GM18502 (cell line): ENCODE results near the gene TSPAN31.
A peak's percentile ranks its signal among the peaks of the same experiment; 100 is the strongest.

ENCODE experiments used
- ATAC-seq: cut with Tn5 transposase; IDR thresholded peaks from one replicate; pipeline ENCODE4 v1.9.1; 2021; ENCODE audit warnings: mild to moderate bottlenecking; ENCODE audit not compliant: unreplicated experiment, poor library complexity

The TSPAN31 gene

GRCh38 chr12:57781244-57781643 lies 36.4 kb downstream of the TSPAN31 start:
- no peak for ATAC-seq

DNA sequence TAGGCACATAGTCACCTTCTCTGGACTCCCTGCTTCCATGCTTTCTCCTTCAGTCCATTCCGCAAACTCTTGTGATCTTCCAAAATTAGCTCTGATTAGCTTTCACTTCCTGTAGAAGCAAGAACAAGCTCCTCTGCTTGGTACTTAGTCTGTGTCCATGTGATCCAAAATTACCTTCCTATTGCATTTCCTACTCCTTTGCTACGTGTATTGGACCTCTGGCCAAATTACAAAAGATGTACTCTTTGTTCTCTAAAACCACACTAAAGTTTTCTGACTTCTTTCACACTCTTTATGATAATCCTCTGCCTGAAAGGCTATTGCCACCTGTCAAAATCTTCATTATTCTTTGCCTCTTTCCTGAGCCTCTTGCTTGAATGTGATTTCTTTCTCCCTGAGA lies 37.0 kb downstream of the TSPAN31 start:
- ATAC-seq = no peak

- peak; percentile 9 for ATAC-seq
These were observed 37.4 kb downstream of the TSPAN31 start for GRCh38 chr12:57782243-57782607.

DNA sequence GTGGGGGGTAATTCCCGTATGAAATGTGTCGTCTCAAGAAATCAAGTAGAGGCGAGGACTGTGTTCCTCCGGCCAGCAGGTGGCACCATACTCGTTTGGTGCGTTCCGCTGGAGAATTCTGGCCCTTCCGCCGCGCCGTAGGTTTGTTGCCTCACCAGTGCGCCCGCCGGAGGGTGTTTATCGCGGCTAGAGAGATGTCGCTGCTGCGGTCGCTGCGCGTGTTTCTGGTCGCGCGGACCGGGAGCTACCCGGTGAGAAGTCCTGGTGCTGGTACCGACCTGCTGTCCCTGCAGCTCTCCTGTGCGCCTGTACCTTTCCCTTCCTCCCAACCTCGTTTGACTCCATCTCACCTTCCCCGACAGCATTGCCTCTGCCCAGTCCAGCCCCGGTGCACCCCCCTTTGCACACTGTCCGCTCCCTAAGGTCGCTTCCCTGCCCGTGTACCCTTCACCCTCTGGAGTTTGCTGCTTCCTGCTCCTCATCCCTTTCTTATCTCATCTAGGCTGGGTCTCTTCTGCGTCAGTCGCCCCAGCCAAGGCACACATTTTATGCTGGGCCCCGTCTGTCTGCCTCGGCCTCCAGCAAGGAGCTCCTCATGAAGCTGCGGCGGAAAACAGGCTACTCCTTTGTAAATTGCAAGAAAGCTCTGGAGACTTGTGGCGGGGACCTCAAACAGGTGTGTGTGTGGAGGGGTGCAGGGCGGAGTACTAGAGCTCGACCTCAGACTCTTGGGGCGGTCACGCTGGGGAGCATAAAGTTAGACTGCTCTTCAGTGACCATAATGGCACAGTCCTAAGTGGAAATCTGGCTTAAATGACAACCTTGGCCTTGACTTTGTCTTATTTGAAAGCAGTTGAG lies 38.0 kb downstream of the TSPAN31 start, which contains the start of gene TSFM:
Gene TSFM, plus strand, starts transcription at position 180 of the 858 bp plus-strand sequence. Its CDS starts 15 bp downstream, at position 195.
- ATAC-seq = peak; percentile 84

DNA sequence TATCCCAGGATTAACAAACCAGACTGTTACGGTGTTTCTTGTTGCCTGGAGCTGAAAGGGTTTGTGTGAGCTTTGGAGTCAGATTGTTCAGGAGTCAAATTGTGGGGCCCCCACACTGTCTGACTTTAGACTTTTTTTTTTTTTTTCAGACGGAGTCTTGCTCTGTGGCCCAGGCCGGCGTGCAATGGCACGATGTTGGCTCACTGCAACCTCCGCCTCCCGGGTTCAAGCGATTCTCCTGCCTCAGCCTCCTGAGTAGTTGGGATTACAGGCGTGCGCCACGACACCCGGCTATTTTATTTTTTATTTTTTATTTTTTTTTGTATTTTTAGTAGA lies 38.6 kb downstream of the TSPAN31 start:
- no peak for ATAC-seq

DNA sequence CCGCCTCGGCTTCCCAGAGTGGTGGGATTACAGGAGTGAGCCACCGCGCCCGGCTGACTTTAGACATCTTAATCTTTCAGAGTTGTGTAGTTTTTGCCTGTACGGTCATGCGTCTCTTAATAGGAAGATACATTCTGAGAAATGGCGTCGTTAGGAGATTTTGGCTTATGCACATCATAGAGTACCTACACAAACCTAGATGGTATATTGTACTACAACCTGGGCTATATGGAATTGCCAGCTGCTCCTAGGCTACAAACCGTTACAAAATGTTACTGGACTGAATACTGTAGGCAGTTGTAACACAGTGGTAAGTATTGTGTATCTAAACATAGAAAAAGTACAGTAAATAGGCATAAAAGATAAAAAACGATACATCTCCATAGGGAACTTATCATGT lies 39.0 kb downstream of the TSPAN31 start:
- ATAC-seq = no peak

GRCh38 chr12:57793920-57794319 lies 49.1 kb downstream of the TSPAN31 start:
- ATAC-seq = no peak

DNA sequence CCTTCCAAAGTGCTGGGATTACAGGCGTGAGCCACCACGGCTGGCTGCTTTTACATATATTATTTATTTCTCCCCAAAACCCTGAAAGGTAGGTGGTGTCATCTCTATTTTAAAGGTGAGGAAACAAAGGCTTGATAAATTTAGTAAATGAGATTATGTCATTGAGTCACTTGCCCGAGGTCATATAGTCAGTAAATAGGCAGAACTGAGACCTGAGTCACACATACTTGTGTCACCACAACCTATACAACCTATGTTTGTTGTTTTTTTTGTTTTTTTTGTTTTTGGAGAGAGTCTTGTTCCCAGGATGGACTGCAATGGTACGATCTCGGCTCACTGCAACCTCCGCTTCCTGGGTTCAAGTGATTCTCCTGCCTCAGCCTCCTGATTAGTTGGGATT lies 50.5 kb downstream of the TSPAN31 start:
- ATAC-seq = no peak

DNA sequence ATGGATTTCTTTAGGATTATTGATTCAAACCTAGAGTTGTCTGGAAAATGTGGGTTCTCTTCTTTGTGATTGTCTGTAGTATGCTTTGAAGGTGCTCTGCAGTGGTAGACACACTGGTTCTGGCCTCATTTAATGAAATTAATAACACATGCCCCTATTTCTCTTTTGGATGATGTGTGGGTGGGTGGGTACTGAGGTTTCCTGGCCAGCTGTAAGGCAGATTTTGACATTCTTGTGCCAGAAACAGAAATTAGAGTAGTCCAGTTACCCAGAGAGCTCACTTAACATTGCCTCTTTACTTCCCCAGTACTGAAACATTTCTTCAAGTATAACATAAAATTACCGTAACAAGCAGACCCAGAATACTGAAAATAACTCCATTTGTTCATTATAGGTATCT lies 52.2 kb downstream of the TSPAN31 start:
- ATAC-seq = no peak

DNA sequence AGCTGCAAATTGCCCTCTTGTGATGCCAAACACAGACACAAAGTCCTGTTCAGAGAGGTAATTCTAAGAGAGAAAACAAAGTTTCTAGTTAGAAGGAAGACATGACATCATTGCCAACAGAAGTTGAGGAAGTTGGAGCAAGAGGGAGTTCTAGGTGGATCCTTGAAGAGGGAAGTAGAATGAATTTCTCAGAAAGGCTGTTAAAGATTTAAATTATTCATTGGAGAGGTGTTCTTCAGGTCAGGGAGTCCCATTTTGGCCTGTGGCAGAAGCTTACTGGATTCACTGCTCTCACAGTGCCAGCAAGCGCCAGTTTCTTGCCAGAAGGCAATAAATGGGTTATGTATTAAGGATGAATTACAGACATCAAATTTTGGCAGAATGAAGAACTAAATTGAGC lies 53.1 kb downstream of the TSPAN31 start:
- no peak for ATAC-seq
